Mesendoderm (in vitro differentiated cells): ENCODE measurements around the gene IQCC.

ENCODE experiments used
- DNase-seq: peaks from one replicate; pipeline ENCODE4 v3.0.0; 2013
- H2AK5ac ChIP-seq: 2 replicates; pipeline ENCODE4 v1.6.1; 2013; ENCODE audit warnings: low read length, inconsistent platforms
- H2BK120ac ChIP-seq: 2 replicates; pipeline ENCODE4 v1.6.1; 2013; ENCODE audit warnings: low read depth, mild to moderate bottlenecking, low read length, moderate library complexity, mixed read lengths
- H2BK15ac ChIP-seq: replicated peaks from 2 replicates; pipeline ENCODE4 v1.6.1; 2013; ENCODE audit warnings: low read depth, mild to moderate bottlenecking, moderate library complexity
- H2BK5ac ChIP-seq: 2 replicates; pipeline ENCODE4 v1.6.1; 2013; ENCODE audit warnings: low read length, inconsistent platforms
- H3K18ac ChIP-seq: 2 replicates; pipeline ENCODE4 v1.6.1; 2013; ENCODE audit warnings: mild to moderate bottlenecking, low read length, mixed read lengths
- H3K23ac ChIP-seq: one replicate; pipeline ENCODE4 v1.6.1; 2013; ENCODE audit warnings: low read length
- H3K27ac ChIP-seq: 2 replicates; pipeline ENCODE4 v1.5.1; 2013; ENCODE audit warnings: low read depth, mild to moderate bottlenecking, inconsistent platforms, low read length, moderate library complexity
- H3K27me3 ChIP-seq: 2 replicates; pipeline ENCODE4 v1.6.1; 2013; ENCODE audit warnings: low read length, control low read depth, mild to moderate bottlenecking, inconsistent platforms; ENCODE audit not compliant: insufficient read depth, poor library complexity
- H3K36me3 ChIP-seq: 2 replicates; pipeline ENCODE4 v1.6.1; 2013; ENCODE audit warnings: low read length, inconsistent platforms; ENCODE audit not compliant: control insufficient read depth, insufficient read depth
- H3K4ac ChIP-seq: one replicate; pipeline ENCODE4 v1.6.1; 2013; ENCODE audit warnings: low read depth, mild to moderate bottlenecking, low read length, moderate library complexity
- H3K4me1 ChIP-seq: 2 replicates; pipeline ENCODE4 v1.6.1; 2013; ENCODE audit warnings: low read depth, low read length, inconsistent platforms; ENCODE audit not compliant: control insufficient read depth
- H3K4me2 ChIP-seq: 2 replicates; pipeline ENCODE4 v1.6.1; 2013; ENCODE audit warnings: low read length
- H3K4me3 ChIP-seq: 2 replicates; pipeline ENCODE4 v1.5.1; 2013; ENCODE audit warnings: mild to moderate bottlenecking, low read length
- H3K56ac ChIP-seq: one replicate; pipeline ENCODE4 v1.6.1; 2013; ENCODE audit warnings: low read length
- H3K79me1 ChIP-seq: 2 replicates; pipeline ENCODE4 v1.6.1; 2013; ENCODE audit warnings: low read length, inconsistent platforms
- H3K79me2 ChIP-seq: 2 replicates; pipeline ENCODE4 v1.6.1; 2013; ENCODE audit warnings: mild to moderate bottlenecking, low read length; ENCODE audit not compliant: control insufficient read depth, insufficient read depth
- H3K9ac ChIP-seq: 2 replicates; pipeline ENCODE4 v1.6.1; 2013; ENCODE audit warnings: low read length, inconsistent platforms
- H4K5ac ChIP-seq: one replicate; pipeline ENCODE4 v1.6.1; 2013; ENCODE audit warnings: low read length
- H4K8ac ChIP-seq: one replicate; pipeline ENCODE4 v1.6.1; 2013; ENCODE audit warnings: low read depth, mild to moderate bottlenecking, control low read depth, low read length, moderate library complexity
- WGBS: extraction: QIAGEN DNeasy Blood & Tissue Kit; methylation state at CpG from one replicate; pipeline ENCODE4 v1.1.7; 2013; ENCODE audit warnings: low lambda C conversion rate, missing lambda C conversion rate; ENCODE audit not compliant: insufficient coverage; ENCODE audit errors: extremely low coverage; 5-methylcytosine and 5-hydroxymethylcytosine counted together

The IQCC gene

GRCh38 chr1:32249831-32250525, 44.5 kb downstream of the IQCC start:
- Histone ChIP-seq H3K27me3 (no peaks in the 10 kb centered on the region), H3K4me2 (no peak overlapping the region), H3K79me2 (no peaks in the 10 kb centered on the region), H4K5ac (no peak overlapping the region), H3K79me1 (no peaks in the 10 kb centered on the region), H3K36me3 (no peaks in the 10 kb centered on the region), H3K18ac (no peak overlapping the region), H3K23ac (no peak overlapping the region), H2BK15ac (no peak overlapping the region), H2BK5ac (no peak overlapping the region), H3K4me1 (peaks cover 1% of the 10 kb centered on the region), H2BK120ac (no peak overlapping the region), H3K27ac (no peak overlapping the region), H3K56ac (peak overlapping the region; percentile 28), H3K9ac (no peak overlapping the region), H2AK5ac (no peak overlapping the region), H4K8ac (no peak overlapping the region), H3K4ac (no peak overlapping the region), H3K4me3 (no peak overlapping the region)
- WGBS: no CpG with 5 or more reads among the region's 9 CpGs
- no peak for DNase-seq

GRCh38 chr1:32250893-32251716, 45.6 kb downstream of the IQCC start, which contains the start of gene LCK:
Gene LCK, plus strand, starts transcription at chr1:32251265. Its CDS starts 23,065 bp downstream, at chr1:32274330.
- no peak within 1 kb of the TSS for H2BK15ac ChIP-seq
- H3K4ac ChIP-seq: no peak within 1 kb of the TSS
- H3K4me3 ChIP-seq: no peak within 1 kb of the TSS

GRCh38 chr1:32255072-32256071, 49.9 kb downstream of the IQCC start:
- H3K36me3 ChIP-seq: no peaks in the 10 kb centered on the region
- no peak for DNase-seq
- no peak overlapping the region for H3K4me2 ChIP-seq
- no peak overlapping the region for H3K4me3 ChIP-seq
- no peaks in the 10 kb centered on the region for H3K79me1 ChIP-seq
- no peaks in the 10 kb centered on the region for H3K79me2 ChIP-seq
- no peak overlapping the region for H3K9ac ChIP-seq
- H3K56ac ChIP-seq: no peak overlapping the region
- H2BK5ac ChIP-seq: no peak overlapping the region
- no peak overlapping the region for H4K5ac ChIP-seq
- H3K4ac ChIP-seq: no peak overlapping the region
- WGBS: no CpG with 5 or more reads among the region's 10 CpGs
- no peaks in the 10 kb centered on the region for H3K4me1 ChIP-seq
- H2AK5ac ChIP-seq: no peak overlapping the region
- H3K27me3 ChIP-seq: no peaks in the 10 kb centered on the region
- no peak overlapping the region for H2BK120ac ChIP-seq
- H3K18ac ChIP-seq: no peak overlapping the region
- H2BK15ac ChIP-seq: no peak overlapping the region
- no peak overlapping the region for H3K23ac ChIP-seq
- H3K27ac ChIP-seq: no peak overlapping the region
- no peak overlapping the region for H4K8ac ChIP-seq

More at GRCh38 chr1:32250893-32251716, 45.6 kb downstream of the IQCC start, which contains the start of gene LCK:
- Histone ChIP-seq H3K23ac (no peak within 1 kb of the TSS), H3K79me2 (no peaks in the 10 kb centered on the region), H4K5ac (no peak within 1 kb of the TSS), H3K27me3 (no peaks in the 10 kb centered on the region), H3K56ac (peak within 1 kb of the TSS; percentile 28), H3K79me1 (no peaks in the 10 kb centered on the region), H3K4me2 (no peak within 1 kb of the TSS), H2AK5ac (no peak within 1 kb of the TSS), H2BK5ac (no peak within 1 kb of the TSS), H4K8ac (no peak within 1 kb of the TSS), H2BK120ac (no peak within 1 kb of the TSS), H3K27ac (no peak within 1 kb of the TSS), H3K9ac (no peak within 1 kb of the TSS), H3K36me3 (no peaks in the 10 kb centered on the region), H3K18ac (no peak within 1 kb of the TSS), H3K4me1 (peaks cover 1% of the 10 kb centered on the region)
- no CpG with 5 or more reads among the region's 25 CpGs for WGBS
- DNase-seq: no peak

- Histone ChIP-seq H3K56ac (no peak overlapping the region), H3K9ac (no peak overlapping the region), H3K27ac (no peak overlapping the region), H4K5ac (no peak overlapping the region), H3K79me1 (no peaks in the 10 kb centered on the region), H3K36me3 (no peaks in the 10 kb centered on the region), H3K4me3 (no peak overlapping the region), H2BK15ac (no peak overlapping the region), H2BK120ac (no peak overlapping the region), H3K4me2 (no peak overlapping the region), H3K23ac (no peak overlapping the region), H3K27me3 (no peaks in the 10 kb centered on the region), H2BK5ac (no peak overlapping the region), H3K4me1 (no peaks in the 10 kb centered on the region), H3K18ac (no peak overlapping the region), H2AK5ac (no peak overlapping the region), H3K79me2 (no peaks in the 10 kb centered on the region), H3K4ac (no peak overlapping the region), H4K8ac (no peak overlapping the region)
- no CpG with 5 or more reads among the region's 9 CpGs for WGBS
- no peak for DNase-seq
These were observed 51.2 kb downstream of the IQCC start for GRCh38 chr1:32256473-32257226.

GRCh38 chr1:32257227-32257508, 51.7 kb downstream of the IQCC start:
- no peak overlapping the region for H4K5ac ChIP-seq
- H3K4me2 ChIP-seq: no peak overlapping the region
- no peak overlapping the region for H2BK5ac ChIP-seq
- no peak overlapping the region for H2AK5ac ChIP-seq
- no peak overlapping the region for H2BK15ac ChIP-seq
- no peak overlapping the region for H2BK120ac ChIP-seq
- H4K8ac ChIP-seq: no peak overlapping the region
- no peaks in the 10 kb centered on the region for H3K4me1 ChIP-seq
- H3K79me2 ChIP-seq: no peaks in the 10 kb centered on the region
- no peak overlapping the region for H3K56ac ChIP-seq
- H3K36me3 ChIP-seq: no peaks in the 10 kb centered on the region
- H3K9ac ChIP-seq: no peak overlapping the region
- no peak overlapping the region for H3K4me3 ChIP-seq
- no peaks in the 10 kb centered on the region for H3K79me1 ChIP-seq
- no peak overlapping the region for H3K18ac ChIP-seq
- no peaks in the 10 kb centered on the region for H3K27me3 ChIP-seq
- H3K4ac ChIP-seq: no peak overlapping the region
- H3K23ac ChIP-seq: no peak overlapping the region
- WGBS: no CpG with 5 or more reads among the region's 6 CpGs
- no peak overlapping the region for H3K27ac ChIP-seq
- no peak for DNase-seq
